Uterus (tissue), 4 donors: ENCODE data around the gene TEX10. TPM values are rescaled to one million over a fixed set of nuclear protein-coding genes. Genes with fewer than 3 reads are reported as not detected.

Source experiments
- DNase-seq, 2 donors: peaks; one replicate each; pipeline ENCODE4 v3.0.0-alpha.2; 2019 to 2020
- H3K27ac ChIP-seq, 2 donors: fragments of 200-600 bp; sonication (generic); 1 replicate in 1 of 2; 2 replicates in 1 of 2; pipeline ENCODE4 v1.5.1; 2016 to 2018
- H3K27me3 ChIP-seq, 2 donors: fragments of 200-600 bp; sonication (generic); one replicate each; pipeline ENCODE4 v1.5.1; 2018 to 2019; ENCODE audit warnings: control low read depth in 1 of 2
- H3K36me3 ChIP-seq, 2 donors: fragments of 200-600 bp; sonication (generic); one replicate each; pipeline ENCODE4 v1.5.1; 2019; ENCODE audit warnings: control low read depth in 1 of 2
- H3K4me1 ChIP-seq, 2 donors: fragments of 200-600 bp; sonication (generic); one replicate each; pipeline ENCODE4 v1.5.1; 2018 to 2019; ENCODE audit warnings: control low read depth in 1 of 2
- H3K4me3 ChIP-seq, 2 donors: fragments of 200-600 bp; sonication (generic); 1 replicate in 1 of 2; 2 replicates in 1 of 2; pipeline ENCODE4 v1.5.1; 2018 to 2019; ENCODE audit warnings: mild to moderate bottlenecking in 1 of 2
- H3K9me3 ChIP-seq, 2 donors: fragments of 200-600 bp; sonication (generic); one replicate each; pipeline ENCODE4 v1.5.1; 2019; ENCODE audit warnings: control low read depth in 1 of 2
- CTCF ChIP-seq, 4 experiments: fragments of 200-600 bp in 2 of 4; fragments of 450-650 bp in 2 of 4; sonication (generic) in 2 of 4; IDR thresholded peaks; one replicate each; pipeline ENCODE4 v1.5.1; 2016 to 2019; ENCODE audit warnings: antibody characterized with exemption in 4 of 4, mild to moderate bottlenecking in 2 of 4, moderate library complexity in 1 of 4
- POLR2A ChIP-seq, 2 donors: fragments of 450-650 bp; IDR thresholded peaks; one replicate each; pipeline ENCODE4 v1.6.1; 2016; ENCODE audit warnings: antibody characterized with exemption in 2 of 2, mild to moderate bottlenecking in 1 of 2, moderate library complexity in 1 of 2
- intact Hi-C: fragments of 100-400 bp; cut with DNase I; formaldehyde crosslinking; loops from one replicate; pipeline ENCODE4 v1.15.1; 2023; ENCODE audit warnings: low total_unique reads
- total RNA-seq, 4 donors: library from RNA; depleted of rRNA in 3 of 4; stranded (reverse); fragments of >200 nt in 3 of 4; gene quantifications; one replicate each; pipeline versions ENCODE4 v1.1.0 to v1.2.4, GENCODE V29; 2014 to 2023
- donor health status: DM: yes; HTN: yes; CAD: no.

The TEX10 gene
- total RNA-seq, 4 donors from 2014 or later = 17.9 to 48.0 (median 21.2) TPM

GRCh38 chr9:100282388-100282719, 70.4 kb downstream of the TEX10 start:
- no peak overlapping the region for H3K4me3 ChIP-seq
- no peak for TF ChIP-seq CTCF (IDR thresholded peaks at IDR 0.05)
- TF ChIP-seq POLR2A (IDR thresholded peaks at IDR 0.05) = no peak
- H3K4me1 ChIP-seq = no peaks in the 10 kb centered on the region
- intact Hi-C loops = no loop called here
- H3K36me3 ChIP-seq = no peaks in the 10 kb centered on the region
- H3K27me3 ChIP-seq = no peaks in the 10 kb centered on the region
- no peak for DNase-seq
- no peak overlapping the region for H3K27ac ChIP-seq
- H3K9me3 ChIP-seq = no peaks in the 10 kb centered on the region

- intact Hi-C loops = no loop called here
- DNase-seq = no peak
- H3K4me3 ChIP-seq = no peak overlapping the region
- no peaks in the 10 kb centered on the region for H3K9me3 ChIP-seq
- no peaks in the 10 kb centered on the region for H3K27me3 ChIP-seq
- H3K36me3 ChIP-seq = no peaks in the 10 kb centered on the region
- H3K27ac ChIP-seq = no peak overlapping the region
- H3K4me1 ChIP-seq = no peaks in the 10 kb centered on the region
- TF ChIP-seq POLR2A (IDR thresholded peaks at IDR 0.05) (no peak), CTCF (IDR thresholded peaks at IDR 0.05) (no peak)
Measured at GRCh38 chr9:100281676-100282387, 70.9 kb downstream of the TEX10 start.

DNA sequence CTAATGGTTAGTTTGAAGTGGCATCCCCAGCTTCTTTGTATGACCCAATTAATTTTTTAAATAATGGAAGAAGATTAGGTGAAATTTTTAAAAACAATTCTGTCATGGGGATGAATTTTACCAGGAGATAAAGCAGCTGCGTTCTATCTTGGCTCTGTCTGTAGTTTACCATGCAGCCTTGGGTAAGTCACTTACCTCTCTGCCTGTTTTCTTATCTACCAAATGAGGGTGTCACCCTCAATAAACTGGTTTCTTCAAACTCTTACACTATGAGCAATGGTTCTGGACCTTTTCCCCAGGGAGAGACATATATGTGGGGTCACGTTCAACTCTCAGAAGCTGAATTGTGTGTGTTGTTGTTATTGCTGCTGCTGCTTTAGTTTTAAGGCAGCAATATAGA, 71.7 kb downstream of the TEX10 start:
- H3K9me3 ChIP-seq = no peaks in the 10 kb centered on the region
- DNase-seq = no peak
- no peak overlapping the region for H3K27ac ChIP-seq
- H3K27me3 ChIP-seq = no peaks in the 10 kb centered on the region
- H3K36me3 ChIP-seq = no peaks in the 10 kb centered on the region
- H3K4me3 ChIP-seq = no peak overlapping the region
- H3K4me1 ChIP-seq = no peaks in the 10 kb centered on the region
- TF ChIP-seq POLR2A (IDR thresholded peaks at IDR 0.05) = no peak
- intact Hi-C loops = no loop called here

- Histone ChIP-seq H3K27me3 (no peaks in the 10 kb centered on the region), H3K4me3 (no peak overlapping the region), H3K36me3 (no peaks in the 10 kb centered on the region), H3K9me3 (no peaks in the 10 kb centered on the region), H3K4me1 (no peaks in the 10 kb centered on the region), H3K27ac (no peak overlapping the region)
- no peak for TF ChIP-seq CTCF (IDR thresholded peaks at IDR 0.05)
- no peak for TF ChIP-seq POLR2A (IDR thresholded peaks at IDR 0.05)
- intact Hi-C loops = no loop called here
- DNase-seq = no peak
Measured at GRCh38 chr9:100277166-100277979, 75.4 kb downstream of the TEX10 start.

DNA sequence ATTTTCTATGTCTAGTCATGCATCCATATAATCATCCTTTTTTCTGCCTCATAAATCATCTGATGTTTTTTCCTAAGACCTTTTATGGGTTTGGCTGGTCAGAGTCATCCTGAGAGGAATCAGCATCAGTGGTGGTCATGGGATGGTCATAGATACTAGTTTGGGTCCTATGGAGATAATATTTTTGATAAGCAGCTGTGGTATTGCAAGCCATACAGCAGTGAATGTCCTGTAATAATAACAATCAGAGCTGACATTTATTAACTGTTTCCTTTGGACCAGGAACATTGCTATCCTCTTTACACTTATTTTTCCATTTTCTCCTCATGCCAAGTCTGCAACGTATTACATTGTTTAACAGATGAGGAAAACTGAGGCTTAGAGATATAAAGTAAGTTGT, 83.1 kb downstream of the TEX10 start:
- H3K27me3 ChIP-seq = no peaks in the 10 kb centered on the region
- H3K9me3 ChIP-seq = no peaks in the 10 kb centered on the region
- no peak overlapping the region for H3K27ac ChIP-seq
- no peak for DNase-seq
- intact Hi-C loops = no loop called here
- no peaks in the 10 kb centered on the region for H3K36me3 ChIP-seq
- TF ChIP-seq CTCF (IDR thresholded peaks at IDR 0.05) (no peak), POLR2A (IDR thresholded peaks at IDR 0.05) (no peak)
- H3K4me3 ChIP-seq = no peak overlapping the region
- no peaks in the 10 kb centered on the region for H3K4me1 ChIP-seq
